ENCODE data around the gene YBEY. TPM values are rescaled to one million over a fixed set of nuclear protein-coding genes. Genes with fewer than 3 reads are reported as not detected.

The YBEY gene
- total and polyA plus RNA-seq, 2 of the 8 experiments (the other 6 are each of a cell fraction or from before 2014, with no cell fraction given): 26.9 to 31.9 TPM

Other genes starting within 250 kb of the YBEY start
- 60.6 and 62.7 TPM in 2 replicates for gene COL6A2, start 188.2 kb upstream of the YBEY start, total RNA-seq (2021; fragmentation: NEBNext Ultra II Directional; extraction: Animal tissue kit (Norgen Biotek cat#: 25700))
- gene COL6A2, start 188.2 kb upstream of the YBEY start, polyA plus RNA-seq (2011; rRNA removed): 60.1 and 79.2 TPM in 2 replicates
- 3.3 and 6.0 TPM in 2 replicates for gene FTCD, start 130.8 kb upstream of the YBEY start, total RNA-seq (2021; fragmentation: NEBNext Ultra II Directional; extraction: Animal tissue kit (Norgen Biotek cat#: 25700))
- 4.9 and 7.3 TPM in 2 replicates for gene FTCD, start 130.8 kb upstream of the YBEY start, polyA plus RNA-seq (2011; rRNA removed)
- 49.4 and 50.0 TPM in 2 replicates for gene SPATC1L, start 101.9 kb upstream of the YBEY start, total RNA-seq (2021; fragmentation: NEBNext Ultra II Directional; extraction: Animal tissue kit (Norgen Biotek cat#: 25700))
- gene SPATC1L, start 101.9 kb upstream of the YBEY start, polyA plus RNA-seq (2011; rRNA removed): 24.9 and 44.8 TPM in 2 replicates
- gene LSS, start 57.6 kb upstream of the YBEY start, total RNA-seq (2021; fragmentation: NEBNext Ultra II Directional; extraction: Animal tissue kit (Norgen Biotek cat#: 25700)): 96.1 and 102 TPM in 2 replicates
- 123 and 139 TPM in 2 replicates for gene LSS, start 57.6 kb upstream of the YBEY start, polyA plus RNA-seq (2011; rRNA removed)
- 119 and 124 TPM in 2 replicates for gene MCM3AP, start 731 bp upstream of the YBEY start, total RNA-seq (2021; fragmentation: NEBNext Ultra II Directional; extraction: Animal tissue kit (Norgen Biotek cat#: 25700))
- 37.2 and 65.4 TPM in 2 replicates for gene MCM3AP, start 731 bp upstream of the YBEY start, polyA plus RNA-seq (2011; rRNA removed)
- 22.4 and 26.1 TPM in 2 replicates for gene C21orf58, start 37.5 kb downstream of the YBEY start, total RNA-seq (2021; fragmentation: NEBNext Ultra II Directional; extraction: Animal tissue kit (Norgen Biotek cat#: 25700))
- 13.8 and 27.8 TPM in 2 replicates for gene C21orf58, start 37.5 kb downstream of the YBEY start, polyA plus RNA-seq (2011; rRNA removed)
- gene PCNT, start 37.8 kb downstream of the YBEY start, total RNA-seq (2021; fragmentation: NEBNext Ultra II Directional; extraction: Animal tissue kit (Norgen Biotek cat#: 25700)): 39.5 and 45.1 TPM in 2 replicates
- 9.9 and 12.0 TPM in 2 replicates for gene PCNT, start 37.8 kb downstream of the YBEY start, polyA plus RNA-seq (2011; rRNA removed)
- gene DIP2A, start 172.5 kb downstream of the YBEY start, total RNA-seq (2021; fragmentation: NEBNext Ultra II Directional; extraction: Animal tissue kit (Norgen Biotek cat#: 25700)): 24.4 and 27.1 TPM in 2 replicates
- 16.0 and 23.2 TPM in 2 replicates for gene DIP2A, start 172.5 kb downstream of the YBEY start, polyA plus RNA-seq (2011; rRNA removed)

All from H1 (cell line).